ENCODE results near the gene KCNT2.

DNA sequence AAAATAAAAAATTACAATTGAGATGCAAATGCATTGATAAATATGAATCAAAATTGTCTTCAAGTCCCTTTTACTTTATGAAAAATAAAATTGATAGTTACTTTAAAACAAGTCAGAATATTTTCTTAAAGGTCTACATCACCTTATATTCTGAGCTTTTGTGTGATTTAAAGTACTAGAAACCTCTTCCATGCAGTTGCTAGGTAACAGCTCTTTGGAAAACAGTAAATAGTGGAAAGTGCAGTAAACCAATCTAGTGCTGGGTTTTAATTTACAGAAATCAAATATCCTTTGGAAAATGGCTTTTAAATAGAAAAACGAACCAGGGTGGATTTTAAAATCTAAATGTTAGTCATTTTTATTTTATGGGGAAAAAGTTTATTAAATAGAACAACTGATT is 227.9 kb downstream of the KCNT2 start:
- TF ChIP-seq POLR2A (IDR thresholded peaks at IDR 0.05): no peak
- TF ChIP-seq, protein P1, sequence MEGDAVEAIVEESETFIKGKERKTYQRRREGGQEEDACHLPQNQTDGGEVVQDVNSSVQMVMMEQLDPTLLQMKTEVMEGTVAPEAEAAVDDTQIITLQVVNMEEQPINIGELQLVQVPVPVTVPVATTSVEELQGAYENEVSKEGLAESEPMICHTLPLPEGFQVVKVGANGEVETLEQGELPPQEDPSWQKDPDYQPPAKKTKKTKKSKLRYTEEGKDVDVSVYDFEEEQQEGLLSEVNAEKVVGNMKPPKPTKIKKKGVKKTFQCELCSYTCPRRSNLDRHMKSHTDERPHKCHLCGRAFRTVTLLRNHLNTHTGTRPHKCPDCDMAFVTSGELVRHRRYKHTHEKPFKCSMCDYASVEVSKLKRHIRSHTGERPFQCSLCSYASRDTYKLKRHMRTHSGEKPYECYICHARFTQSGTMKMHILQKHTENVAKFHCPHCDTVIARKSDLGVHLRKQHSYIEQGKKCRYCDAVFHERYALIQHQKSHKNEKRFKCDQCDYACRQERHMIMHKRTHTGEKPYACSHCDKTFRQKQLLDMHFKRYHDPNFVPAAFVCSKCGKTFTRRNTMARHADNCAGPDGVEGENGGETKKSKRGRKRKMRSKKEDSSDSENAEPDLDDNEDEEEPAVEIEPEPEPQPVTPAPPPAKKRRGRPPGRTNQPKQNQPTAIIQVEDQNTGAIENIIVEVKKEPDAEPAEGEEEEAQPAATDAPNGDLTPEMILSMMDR (IDR thresholded peaks at IDR 0.05): no peak

Measured in thyroid gland (tissue), 4 donors.